SK-N-SH treated with all-trans-retinoic acid at 6 μM for 48 hours (cell line): ENCODE data around the gene PIH1D1.

ENCODE experiments used
- ARNTL ChIP-seq: fragments of 450-650 bp; formaldehyde crosslinking; IDR thresholded peaks from 2 replicates; pipeline ENCODE4 v1.5.0; 2020; ENCODE audit warnings: low read depth, mild to moderate bottlenecking, moderate library complexity, borderline replicate concordance
- TSHZ2 ChIP-seq: fragments of 250-450 bp; sonication (Bioruptor Pico); IDR thresholded peaks from 2 replicates; pipeline ENCODE4 v1.5.0; 2020; ENCODE audit warnings: mild to moderate bottlenecking, moderate library complexity
- ZNF8 ChIP-seq: fragments of 450-650 bp; formaldehyde crosslinking; IDR thresholded peaks from 2 replicates; pipeline ENCODE4 v1.5.0; 2020; ENCODE audit warnings: mild to moderate bottlenecking, moderate library complexity
- TF ChIP-seq, protein P1 (sequence below): fragments of 250-450 bp; sonication (Bioruptor Pico); IDR thresholded peaks from 2 replicates; pipeline ENCODE4 v1.5.1; 2020; ENCODE audit warnings: low read depth, mild to moderate bottlenecking, moderate library complexity

DNA sequence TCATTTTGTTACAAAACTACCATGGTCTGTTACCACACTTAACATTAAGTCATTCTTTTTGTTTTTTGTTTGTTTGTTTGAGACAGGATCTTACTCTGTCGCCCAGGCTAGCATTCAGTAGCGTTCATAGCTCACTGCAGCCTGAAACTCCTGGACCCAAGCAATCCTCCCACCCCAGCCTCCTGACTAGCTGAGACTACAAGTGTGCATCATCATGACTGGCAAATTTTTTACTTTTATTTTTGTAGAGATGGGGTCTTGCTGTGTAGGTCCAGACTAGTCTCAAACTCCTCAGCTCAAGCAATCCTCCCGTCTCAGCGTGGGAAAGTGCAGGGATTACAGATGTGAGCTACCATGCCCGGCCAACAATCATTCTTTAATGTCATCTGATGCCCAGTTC lies 4.7 kb upstream of the PIH1D1 start:
- no peak for TF ChIP-seq ZNF8 (CRISPR knock-in tag)
- TF ChIP-seq, protein P1, sequence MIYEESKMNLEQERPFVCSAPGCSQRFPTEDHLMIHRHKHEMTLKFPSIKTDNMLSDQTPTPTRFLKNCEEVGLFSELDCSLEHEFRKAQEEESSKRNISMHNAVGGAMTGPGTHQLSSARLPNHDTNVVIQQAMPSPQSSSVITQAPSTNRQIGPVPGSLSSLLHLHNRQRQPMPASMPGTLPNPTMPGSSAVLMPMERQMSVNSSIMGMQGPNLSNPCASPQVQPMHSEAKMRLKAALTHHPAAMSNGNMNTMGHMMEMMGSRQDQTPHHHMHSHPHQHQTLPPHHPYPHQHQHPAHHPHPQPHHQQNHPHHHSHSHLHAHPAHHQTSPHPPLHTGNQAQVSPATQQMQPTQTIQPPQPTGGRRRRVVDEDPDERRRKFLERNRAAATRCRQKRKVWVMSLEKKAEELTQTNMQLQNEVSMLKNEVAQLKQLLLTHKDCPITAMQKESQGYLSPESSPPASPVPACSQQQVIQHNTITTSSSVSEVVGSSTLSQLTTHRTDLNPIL (CRISPR knock-in tag), result no peak
- TF ChIP-seq TSHZ2 (CRISPR knock-in tag), result no peak
- TF ChIP-seq ARNTL (CRISPR knock-in tag), result no peak
